Body of pancreas (tissue), 4 donors: ENCODE measurements around the gene ASS1. TPM values are rescaled to one million over a fixed set of nuclear protein-coding genes. Genes with fewer than 3 reads are reported as not detected.

ENCODE experiments used
- ATAC-seq: fragments of 150-250 bp; one replicate; pipeline ENCODE4 v1.9.1; 2016
- DNase-seq, 4 donors: peaks; one replicate each; pipeline ENCODE4 v3.0.0-alpha.2; 2019
- H3K27ac ChIP-seq, 4 donors: fragments of 200-600 bp; sonication (generic); 1 replicate in 3 of 4; 2 replicates in 1 of 4; pipeline versions ENCODE4 v1.5.1 to v1.6.1; 2016 to 2019; ENCODE audit warnings: mild to moderate bottlenecking in 1 of 4, mixed read lengths in 1 of 4, moderate library complexity in 1 of 4
- H3K27me3 ChIP-seq, 2 donors: fragments of 200-600 bp; sonication (generic); one replicate each; pipeline ENCODE4 v1.6.0; 2016; ENCODE audit warnings: mild to moderate bottlenecking in 1 of 2
- H3K36me3 ChIP-seq, 2 donors: fragments of 200-600 bp; sonication (generic); replicated peaks in 1 of 2; 2 replicates each; pipeline ENCODE4 v1.5.1; 2016; ENCODE audit warnings: low read depth in 2 of 2; ENCODE audit not compliant: insufficient read depth in 1 of 2
- H3K4me1 ChIP-seq: fragments of 200-600 bp; sonication (generic); one replicate; pipeline ENCODE4 v1.6.0; 2016
- H3K4me3 ChIP-seq, 2 donors: fragments of 200-600 bp; sonication (generic); 1 replicate in 1 of 2; 2 replicates in 1 of 2; pipeline ENCODE4 v1.5.1; 2016 to 2019
- H3K9me3 ChIP-seq, 3 donors: fragments of 200-600 bp; sonication (generic); 1 replicate in 2 of 3; 2 replicates in 1 of 3; pipeline ENCODE4 v1.5.1; 2016
- POLR2A ChIP-seq, 3 donors: fragments of 450-650 bp; IDR thresholded peaks; one replicate each; pipeline ENCODE4 v1.6.1; 2016; ENCODE audit warnings: antibody characterized with exemption in 3 of 3, mild to moderate bottlenecking in 2 of 3
- WGBS, 2 donors: methylation state at CpG; one replicate each; pipeline ENCODE4 v1.1.5; 2017; 5-methylcytosine and 5-hydroxymethylcytosine counted together
- intact Hi-C: fragments of 100-400 bp; cut with DNase I; formaldehyde crosslinking; loops from one replicate; pipeline ENCODE4 v1.15.1; 2023
- total RNA-seq, 2 donors: library from RNA; depleted of rRNA; stranded (reverse); fragments of >200 nt; gene quantifications; one replicate each; pipeline ENCODE4 v1.1.0, GENCODE V29; 2016
- TF ChIP-seq, protein P1 (sequence below), 7 experiments: fragments of 450-650 bp in 4 of 7; fragments of 200-600 bp in 3 of 7; sonication (generic) in 3 of 7; IDR thresholded peaks; one replicate each; pipeline ENCODE4 v1.5.1; 2016 to 2019; ENCODE audit warnings: antibody characterized with exemption in 7 of 7

The ASS1 gene
- total RNA-seq, 2 donors from 2014 or later: 31.6 to 120 TPM

DNA sequence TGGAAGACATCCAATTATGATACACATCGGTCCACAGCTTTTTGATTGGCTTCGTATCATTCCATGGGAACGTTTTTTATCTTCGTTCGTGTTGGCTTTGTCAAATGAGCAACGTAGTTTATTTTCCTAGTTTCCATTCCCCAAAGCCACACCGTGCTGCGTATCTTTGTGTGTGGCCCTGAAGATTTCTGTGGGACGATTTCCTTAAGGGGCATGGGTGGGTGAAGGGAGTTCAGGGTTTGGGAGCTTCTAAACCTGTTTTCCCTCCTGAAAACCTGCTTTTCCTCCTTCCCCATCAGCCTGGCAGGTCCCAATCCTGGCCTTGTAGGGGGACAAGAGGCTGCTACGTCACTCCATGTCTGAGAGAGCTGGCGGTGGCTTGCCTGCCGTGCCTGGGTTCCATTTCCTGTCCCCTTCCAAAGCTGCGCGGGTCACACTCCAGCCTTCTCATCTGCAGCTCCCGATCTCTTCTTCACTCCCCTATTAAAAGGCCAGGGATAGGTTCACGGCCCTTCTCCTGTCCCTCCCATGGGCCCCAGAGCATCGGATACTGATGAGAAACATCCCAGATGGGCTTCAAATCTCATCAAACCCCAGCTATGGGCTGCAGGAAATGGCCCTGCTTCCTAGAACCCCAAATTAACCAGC, 23.5 kb upstream of the ASS1 start:
- no peak overlapping the region for H3K4me3 ChIP-seq
- ATAC-seq: no peak
- DNase-seq: no peak
- no peak for TF ChIP-seq POLR2A (IDR thresholded peaks at IDR 0.05)
- TF ChIP-seq, protein P1, sequence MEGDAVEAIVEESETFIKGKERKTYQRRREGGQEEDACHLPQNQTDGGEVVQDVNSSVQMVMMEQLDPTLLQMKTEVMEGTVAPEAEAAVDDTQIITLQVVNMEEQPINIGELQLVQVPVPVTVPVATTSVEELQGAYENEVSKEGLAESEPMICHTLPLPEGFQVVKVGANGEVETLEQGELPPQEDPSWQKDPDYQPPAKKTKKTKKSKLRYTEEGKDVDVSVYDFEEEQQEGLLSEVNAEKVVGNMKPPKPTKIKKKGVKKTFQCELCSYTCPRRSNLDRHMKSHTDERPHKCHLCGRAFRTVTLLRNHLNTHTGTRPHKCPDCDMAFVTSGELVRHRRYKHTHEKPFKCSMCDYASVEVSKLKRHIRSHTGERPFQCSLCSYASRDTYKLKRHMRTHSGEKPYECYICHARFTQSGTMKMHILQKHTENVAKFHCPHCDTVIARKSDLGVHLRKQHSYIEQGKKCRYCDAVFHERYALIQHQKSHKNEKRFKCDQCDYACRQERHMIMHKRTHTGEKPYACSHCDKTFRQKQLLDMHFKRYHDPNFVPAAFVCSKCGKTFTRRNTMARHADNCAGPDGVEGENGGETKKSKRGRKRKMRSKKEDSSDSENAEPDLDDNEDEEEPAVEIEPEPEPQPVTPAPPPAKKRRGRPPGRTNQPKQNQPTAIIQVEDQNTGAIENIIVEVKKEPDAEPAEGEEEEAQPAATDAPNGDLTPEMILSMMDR (IDR thresholded peaks at IDR 0.05): no peak
- H3K27ac ChIP-seq: no peak overlapping the region
- no peaks in the 10 kb centered on the region for H3K9me3 ChIP-seq
- H3K4me1 ChIP-seq: no peaks in the 10 kb centered on the region
- 64 to 65% methylated on average over 17 of the region's 17 CpGs for WGBS, 2 donors
- intact Hi-C loops: no loop called here
- no peaks in the 10 kb centered on the region for H3K36me3 ChIP-seq
- no peaks in the 10 kb centered on the region for H3K27me3 ChIP-seq

DNA sequence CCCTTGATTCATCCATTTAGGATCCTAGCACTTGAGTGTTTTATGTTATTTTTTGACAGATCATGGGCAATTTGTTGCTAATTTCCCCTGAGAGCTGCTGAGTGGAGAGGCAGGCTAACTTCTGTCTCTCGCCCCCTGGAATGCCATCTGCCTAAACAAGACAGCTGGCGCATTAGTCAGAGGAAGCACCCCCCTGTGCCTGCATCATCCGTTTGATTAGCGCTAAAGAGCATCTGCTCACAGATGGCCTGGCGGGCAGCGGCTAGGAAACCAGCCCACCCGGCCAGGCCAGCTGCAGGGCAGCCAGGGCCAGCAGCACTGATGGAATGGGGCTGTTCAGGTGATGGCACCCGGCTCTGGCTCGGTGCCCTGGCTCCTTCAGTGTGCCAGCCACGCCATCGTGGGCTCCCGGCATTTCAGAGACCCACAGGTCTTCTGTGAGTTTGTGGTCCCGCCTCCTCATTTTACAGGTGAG, 22.9 kb upstream of the ASS1 start:
- Histone ChIP-seq H3K36me3 (no peaks in the 10 kb centered on the region), H3K27ac (no peak overlapping the region), H3K4me1 (no peaks in the 10 kb centered on the region), H3K4me3 (no peak overlapping the region), H3K9me3 (no peaks in the 10 kb centered on the region), H3K27me3 (no peaks in the 10 kb centered on the region)
- intact Hi-C loops: no loop called here
- DNase-seq (no peak), ATAC-seq (no peak)
- WGBS, 2 donors: 57 to 58% methylated on average over 5 to 13 of the region's 13 CpGs
- TF ChIP-seq, protein P1 (IDR thresholded peaks at IDR 0.05): no peak
- no peak for TF ChIP-seq POLR2A (IDR thresholded peaks at IDR 0.05)

- WGBS, 2 donors: 58 to 61% methylated on average over 7 to 10 of the region's 10 CpGs
- no peak overlapping the region for H3K27ac ChIP-seq
Observed at GRCh38 chr9:130422546-130422945, 22.2 kb upstream of the ASS1 start.

DNA sequence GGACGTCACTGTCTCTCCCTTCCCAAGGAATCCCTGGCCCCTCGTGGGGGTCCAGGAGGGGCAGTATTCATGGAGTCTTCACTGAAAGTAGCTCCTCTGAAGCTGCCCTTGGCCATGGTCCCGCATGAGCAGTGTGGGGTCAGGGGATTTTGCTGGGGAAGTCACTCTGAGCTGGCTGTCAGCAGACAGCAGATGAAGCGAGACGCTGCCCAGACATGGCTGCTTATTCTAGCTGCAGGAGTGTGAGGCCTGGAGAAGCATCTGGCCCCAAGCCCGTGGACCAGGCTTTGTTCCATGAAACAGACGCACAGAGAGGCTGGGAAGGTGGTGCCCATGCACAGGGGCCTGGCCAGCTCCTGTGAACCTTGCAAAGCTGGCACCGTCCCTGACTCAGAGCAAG, 21.5 kb upstream of the ASS1 start:
- Histone ChIP-seq H3K9me3 (no peaks in the 10 kb centered on the region), H3K36me3 (no peaks in the 10 kb centered on the region), H3K27ac (no peak overlapping the region), H3K27me3 (no peaks in the 10 kb centered on the region), H3K4me1 (no peaks in the 10 kb centered on the region), H3K4me3 (no peak overlapping the region)
- ATAC-seq (no peak), DNase-seq (no peak)
- 62 to 64% methylated on average over 4 to 8 of the region's 8 CpGs for WGBS, 2 donors
- TF ChIP-seq, protein P1 (IDR thresholded peaks at IDR 0.05): no peak
- TF ChIP-seq POLR2A (IDR thresholded peaks at IDR 0.05): no peak
- intact Hi-C loops: no loop called here

More at GRCh38 chr9:130422546-130422945, 22.2 kb upstream of the ASS1 start:
- no peak overlapping the region for H3K4me3 ChIP-seq
- TF ChIP-seq, protein P1 (IDR thresholded peaks at IDR 0.05): no peak
- no peak for TF ChIP-seq POLR2A (IDR thresholded peaks at IDR 0.05)
- intact Hi-C loops: no loop called here
- ATAC-seq (no peak), DNase-seq (no peak)
- no peaks in the 10 kb centered on the region for H3K36me3 ChIP-seq
- H3K27me3 ChIP-seq: no peaks in the 10 kb centered on the region
- no peaks in the 10 kb centered on the region for H3K4me1 ChIP-seq
- H3K9me3 ChIP-seq: no peaks in the 10 kb centered on the region
